GM12878 (cell line): ENCODE measurements around the gene CACNA1B.

Experiments used
- BHLHE40 ChIP-seq, 2 experiments: fragments of 450-650 bp in 1 of 2; IDR thresholded peaks; 2 replicates each; pipeline ENCODE4 v1.6.1; 2011 to 2017; ENCODE audit warnings: low read depth in 2 of 2, borderline replicate concordance in 1 of 2, improper control_type of control experiment in 1 of 2, low read length in 1 of 2, mild to moderate bottlenecking in 1 of 2
- NFIC ChIP-seq: IDR thresholded peaks from 2 replicates; pipeline ENCODE4 v1.6.1; 2012; ENCODE audit warnings: low read depth, mild to moderate bottlenecking, inconsistent platforms, low read length, moderate library complexity
- POLR2A ChIP-seq: IDR thresholded peaks from 2 replicates; pipeline ENCODE4 v1.6.1; 2011; ENCODE audit warnings: low read depth, mild to moderate bottlenecking, low read length
- POLR2AphosphoS5 ChIP-seq: IDR thresholded peaks from 2 replicates; pipeline ENCODE4 v1.6.1; 2011; ENCODE audit warnings: mild to moderate bottlenecking, low read length, inconsistent platforms
- RAD21 ChIP-seq: IDR thresholded peaks from 2 replicates; pipeline ENCODE4 v1.6.1; 2011; ENCODE audit warnings: mild to moderate bottlenecking, low read depth, low read length, moderate library complexity; ENCODE audit not compliant: insufficient read depth
- TF ChIP-seq, protein P1 (sequence below): fragments of 450-650 bp; IDR thresholded peaks from 2 replicates; pipeline ENCODE4 v1.6.1; 2016; ENCODE audit warnings: mild to moderate bottlenecking
- TF ChIP-seq, protein P2 (sequence below), 3 experiments: IDR thresholded peaks in 2 of 3; conservative IDR thresholded peaks in 1 of 3; 2 replicates each; pipeline ENCODE4 v1.5.1; 2011; ENCODE audit warnings: low read depth in 3 of 3, low read length in 3 of 3, mild to moderate bottlenecking in 3 of 3, control low read depth in 2 of 3, moderate library complexity in 2 of 3, inconsistent platforms in 1 of 3, mixed read lengths in 1 of 3; ENCODE audit not compliant: control insufficient read depth in 2 of 3, insufficient read depth in 1 of 3; ENCODE audit errors: extremely low read depth in 1 of 3
- TF ChIP-seq, protein P3 (sequence below): IDR thresholded peaks from 2 replicates; pipeline ENCODE4 v1.6.1; 2012; ENCODE audit warnings: low read depth, low read length, improper control_type of control experiment

DNA sequence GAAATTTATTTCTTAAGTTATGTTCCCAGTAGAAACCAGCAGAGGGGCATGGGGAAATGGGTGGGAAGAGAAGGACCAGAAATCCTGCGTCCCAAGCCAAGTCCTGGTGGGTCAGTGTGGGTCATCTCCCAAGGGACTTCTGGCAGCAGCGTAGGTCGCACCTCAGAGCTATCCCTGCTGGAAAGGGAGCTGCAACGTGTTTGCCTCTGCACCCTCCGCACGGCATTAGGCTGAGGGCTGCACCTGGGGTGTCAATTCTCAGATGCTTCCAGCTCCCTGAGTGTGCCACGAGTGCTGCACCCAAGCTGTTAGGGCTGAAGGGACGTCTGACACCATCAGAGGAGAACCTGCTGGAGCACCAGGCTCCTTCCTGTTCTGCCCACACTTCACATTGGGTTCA, 182.8 kb downstream of the CACNA1B start:
- TF ChIP-seq, protein P1, sequence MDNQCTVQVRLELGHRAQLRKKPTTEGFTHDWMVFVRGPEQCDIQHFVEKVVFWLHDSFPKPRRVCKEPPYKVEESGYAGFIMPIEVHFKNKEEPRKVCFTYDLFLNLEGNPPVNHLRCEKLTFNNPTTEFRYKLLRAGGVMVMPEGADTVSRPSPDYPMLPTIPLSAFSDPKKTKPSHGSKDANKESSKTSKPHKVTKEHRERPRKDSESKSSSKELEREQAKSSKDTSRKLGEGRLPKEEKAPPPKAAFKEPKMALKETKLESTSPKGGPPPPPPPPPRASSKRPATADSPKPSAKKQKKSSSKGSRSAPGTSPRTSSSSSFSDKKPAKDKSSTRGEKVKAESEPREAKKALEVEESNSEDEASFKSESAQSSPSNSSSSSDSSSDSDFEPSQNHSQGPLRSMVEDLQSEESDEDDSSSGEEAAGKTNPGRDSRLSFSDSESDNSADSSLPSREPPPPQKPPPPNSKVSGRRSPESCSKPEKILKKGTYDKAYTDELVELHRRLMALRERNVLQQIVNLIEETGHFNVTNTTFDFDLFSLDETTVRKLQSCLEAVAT: no peak
- TF ChIP-seq NFIC (no peak), POLR2A (no peak), BHLHE40 (IDR thresholded peaks at IDR 0.05; ENCODE audit: borderline replicate concordance in 1 of 2, low read depth in 2 of 2, low read length in 1 of 2) (no peak), RAD21 (no peak), POLR2AphosphoS5 (no peak)
- TF ChIP-seq, protein P2, sequence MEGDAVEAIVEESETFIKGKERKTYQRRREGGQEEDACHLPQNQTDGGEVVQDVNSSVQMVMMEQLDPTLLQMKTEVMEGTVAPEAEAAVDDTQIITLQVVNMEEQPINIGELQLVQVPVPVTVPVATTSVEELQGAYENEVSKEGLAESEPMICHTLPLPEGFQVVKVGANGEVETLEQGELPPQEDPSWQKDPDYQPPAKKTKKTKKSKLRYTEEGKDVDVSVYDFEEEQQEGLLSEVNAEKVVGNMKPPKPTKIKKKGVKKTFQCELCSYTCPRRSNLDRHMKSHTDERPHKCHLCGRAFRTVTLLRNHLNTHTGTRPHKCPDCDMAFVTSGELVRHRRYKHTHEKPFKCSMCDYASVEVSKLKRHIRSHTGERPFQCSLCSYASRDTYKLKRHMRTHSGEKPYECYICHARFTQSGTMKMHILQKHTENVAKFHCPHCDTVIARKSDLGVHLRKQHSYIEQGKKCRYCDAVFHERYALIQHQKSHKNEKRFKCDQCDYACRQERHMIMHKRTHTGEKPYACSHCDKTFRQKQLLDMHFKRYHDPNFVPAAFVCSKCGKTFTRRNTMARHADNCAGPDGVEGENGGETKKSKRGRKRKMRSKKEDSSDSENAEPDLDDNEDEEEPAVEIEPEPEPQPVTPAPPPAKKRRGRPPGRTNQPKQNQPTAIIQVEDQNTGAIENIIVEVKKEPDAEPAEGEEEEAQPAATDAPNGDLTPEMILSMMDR (IDR thresholded peaks at IDR 0.05 in 2 of 3, conservative IDR thresholded peaks at IDR 0.05 in 1 of 3; ENCODE audit: control insufficient read depth in 2 of 3, extremely low read depth in 1 of 3, insufficient read depth in 1 of 3, low read depth in 3 of 3, low read length in 3 of 3): no peak
- TF ChIP-seq, protein P3, sequence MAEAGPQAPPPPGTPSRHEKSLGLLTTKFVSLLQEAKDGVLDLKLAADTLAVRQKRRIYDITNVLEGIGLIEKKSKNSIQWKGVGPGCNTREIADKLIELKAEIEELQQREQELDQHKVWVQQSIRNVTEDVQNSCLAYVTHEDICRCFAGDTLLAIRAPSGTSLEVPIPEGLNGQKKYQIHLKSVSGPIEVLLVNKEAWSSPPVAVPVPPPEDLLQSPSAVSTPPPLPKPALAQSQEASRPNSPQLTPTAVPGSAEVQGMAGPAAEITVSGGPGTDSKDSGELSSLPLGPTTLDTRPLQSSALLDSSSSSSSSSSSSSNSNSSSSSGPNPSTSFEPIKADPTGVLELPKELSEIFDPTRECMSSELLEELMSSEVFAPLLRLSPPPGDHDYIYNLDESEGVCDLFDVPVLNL: no peak
